NCI-H69 (cell line): Measurements from ENCODE around the gene GRIA3.
"Not testable (repeated sequence)": the region's sequence is repeated elsewhere in the genome, so short reads cannot be mapped to it uniquely, and the experiment has no call there.

Experiments
- DNase-seq: peaks from one replicate; lab custom pipeline; 2025; lab: John Stamatoyannopoulos, UW

The GRIA3 gene

DNA sequence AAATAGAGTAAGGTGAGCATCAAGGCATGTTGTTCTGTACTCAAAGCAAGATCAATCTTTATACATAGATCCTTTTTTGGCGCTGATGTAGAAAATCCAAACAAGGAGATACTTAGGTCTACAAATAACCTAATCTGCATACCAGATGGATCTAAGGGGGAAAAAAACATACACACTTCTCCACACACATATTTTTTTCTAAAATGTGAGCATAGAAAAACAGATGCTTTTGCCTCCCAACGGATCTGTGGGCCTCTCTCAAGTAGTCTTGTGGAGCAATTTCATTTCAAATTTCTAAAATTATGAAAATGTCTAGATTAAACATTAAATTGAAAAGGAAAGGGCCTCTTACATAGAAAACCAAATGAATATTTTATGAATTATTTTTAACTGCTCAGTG lies 166.1 kb downstream of the GRIA3 start:
- DNase-seq, result no peak

DNA sequence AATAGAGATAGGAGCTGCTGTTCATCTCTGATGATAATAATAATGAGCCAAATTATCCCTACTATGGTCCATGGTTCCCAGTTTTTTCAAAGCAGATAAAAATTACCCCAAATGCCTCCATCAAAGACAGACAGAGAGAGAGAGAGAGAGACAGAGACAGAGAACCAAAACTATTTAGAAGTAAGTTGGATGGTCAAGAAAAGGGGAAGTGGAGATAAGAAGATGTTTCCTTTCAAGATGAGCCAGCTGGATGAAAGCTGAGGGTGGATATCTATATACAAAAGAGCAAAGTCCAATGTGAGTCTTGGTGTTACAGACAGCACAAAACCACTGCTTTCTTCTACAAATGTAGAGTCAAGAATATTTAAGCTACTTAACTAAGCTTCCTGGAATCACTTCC lies 173.9 kb downstream of the GRIA3 start:
- DNase-seq, result no peak

DNA sequence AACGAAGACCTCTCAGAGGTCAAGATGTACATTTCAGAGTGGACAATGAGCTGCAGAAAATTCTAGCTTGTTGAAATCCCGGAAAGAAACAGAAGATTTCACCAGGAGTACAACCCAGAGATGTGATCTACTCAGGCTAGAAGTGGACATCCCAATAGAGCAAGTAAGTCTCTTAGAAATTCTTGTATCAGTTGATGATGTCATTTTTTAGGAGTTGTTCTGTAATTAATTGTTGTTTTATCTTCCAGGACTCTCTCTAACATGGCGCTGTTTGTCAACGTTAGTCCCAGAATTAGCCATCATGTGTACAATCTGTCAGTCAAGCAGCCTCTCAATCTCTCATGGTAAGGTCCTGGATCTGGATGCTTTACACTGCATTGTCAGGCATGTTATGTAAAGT lies 174.4 kb downstream of the GRIA3 start:
- DNase-seq, result no peak

- DNase-seq, result peak; percentile 28
Observed at GRCh38 chrX:123361371-123361770, 177.3 kb downstream of the GRIA3 start.

- not testable (repeated sequence) for DNase-seq
Observed at GRCh38 chrX:123386196-123386595, 202.1 kb downstream of the GRIA3 start.

GRCh38 chrX:123392921-123393320 lies 208.8 kb downstream of the GRIA3 start:
- DNase-seq, result no peak

GRCh38 chrX:123399709-123400108 lies 215.6 kb downstream of the GRIA3 start:
- no peak for DNase-seq

- no peak for DNase-seq
Observed at GRCh38 chrX:123405231-123405630, 221.2 kb downstream of the GRIA3 start.

GRCh38 chrX:123408821-123409737 lies 225.0 kb downstream of the GRIA3 start:
- no peak for DNase-seq

DNA sequence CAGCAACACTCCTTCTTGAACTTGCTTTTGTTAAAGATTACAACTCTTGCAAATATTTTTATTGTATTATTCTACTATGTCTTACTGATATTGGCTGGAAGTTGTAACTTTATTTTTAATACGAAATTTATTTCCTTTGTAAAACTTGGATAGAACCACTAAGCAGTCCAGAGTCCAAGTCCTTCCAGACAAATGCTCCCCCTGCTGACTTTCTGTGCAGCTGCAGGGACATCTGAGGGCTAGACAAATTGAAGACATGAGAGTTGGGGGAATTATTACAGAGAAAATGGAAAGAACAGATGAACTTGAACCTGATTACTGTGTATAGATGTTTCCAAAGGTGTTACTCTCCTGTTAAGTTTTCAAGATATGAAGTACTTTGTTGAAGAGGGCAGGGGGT lies 238.8 kb downstream of the GRIA3 start:
- peak; percentile 57 for DNase-seq

- DNase-seq, result peak; percentile 22
Observed at GRCh38 chrX:123424546-123424945, 240.5 kb downstream of the GRIA3 start.

DNA sequence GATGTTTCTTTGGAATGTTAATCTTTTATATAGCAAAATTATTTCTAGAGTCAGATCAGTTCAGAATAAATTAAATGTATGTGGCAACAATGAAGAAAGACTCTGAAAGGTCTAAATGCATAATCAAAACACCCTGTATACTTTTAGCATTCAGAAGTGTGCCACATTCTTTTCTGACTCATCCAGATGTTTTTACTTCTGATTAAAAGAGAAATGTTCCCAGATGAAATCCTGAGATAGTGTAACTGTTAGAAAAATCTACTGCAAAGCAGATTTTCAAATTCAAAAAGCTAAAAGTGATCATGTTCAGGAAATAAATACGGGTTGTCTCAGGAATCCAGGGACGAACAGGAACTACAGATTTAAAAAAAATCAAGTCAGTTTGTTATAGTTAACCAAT lies 241.4 kb downstream of the GRIA3 start:
- DNase-seq, result no peak

- DNase-seq, result no peak
Observed at GRCh38 chrX:123425904-123426303, 241.8 kb downstream of the GRIA3 start.

DNA sequence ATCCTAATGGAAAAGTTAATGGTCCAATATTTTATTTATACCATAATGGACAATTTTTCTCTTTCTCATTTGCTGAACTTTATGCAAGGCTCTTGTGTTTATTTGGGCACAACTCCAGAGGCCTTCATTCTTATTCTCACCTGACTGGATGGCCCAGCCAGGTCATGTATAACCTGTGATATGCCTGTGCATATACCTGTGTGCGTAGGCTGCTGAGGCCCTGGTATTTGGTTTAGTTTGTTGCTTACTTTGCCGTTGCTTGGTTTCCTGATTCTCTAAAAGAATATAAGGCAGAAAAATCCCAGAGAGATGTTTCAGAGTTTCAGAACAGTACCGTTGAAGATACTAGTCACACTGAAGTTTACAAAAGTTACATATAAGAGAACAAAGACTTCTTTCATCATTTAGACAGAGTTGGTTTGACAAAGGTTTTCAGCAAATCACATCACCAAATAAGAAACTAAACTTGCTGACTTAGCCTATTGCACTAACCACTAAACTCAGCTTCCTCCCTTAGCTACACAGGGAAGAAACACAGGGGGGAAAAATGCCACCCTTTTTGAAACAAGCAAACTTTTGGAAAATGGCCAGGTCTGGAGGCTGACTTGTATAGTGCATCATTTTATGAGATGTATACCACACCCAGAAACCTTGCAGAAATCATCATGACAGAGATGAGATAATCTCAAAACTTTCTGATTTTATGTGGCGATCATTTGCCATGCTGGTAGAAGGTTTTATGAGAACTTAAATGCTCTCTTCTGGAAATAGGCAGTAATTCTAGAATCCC lies 248.5 kb downstream of the GRIA3 start:
- DNase-seq, result peak; percentile 23

- DNase-seq, result no peak
Observed at GRCh38 chrX:123436512-123437136, 252.5 kb downstream of the GRIA3 start.

DNA sequence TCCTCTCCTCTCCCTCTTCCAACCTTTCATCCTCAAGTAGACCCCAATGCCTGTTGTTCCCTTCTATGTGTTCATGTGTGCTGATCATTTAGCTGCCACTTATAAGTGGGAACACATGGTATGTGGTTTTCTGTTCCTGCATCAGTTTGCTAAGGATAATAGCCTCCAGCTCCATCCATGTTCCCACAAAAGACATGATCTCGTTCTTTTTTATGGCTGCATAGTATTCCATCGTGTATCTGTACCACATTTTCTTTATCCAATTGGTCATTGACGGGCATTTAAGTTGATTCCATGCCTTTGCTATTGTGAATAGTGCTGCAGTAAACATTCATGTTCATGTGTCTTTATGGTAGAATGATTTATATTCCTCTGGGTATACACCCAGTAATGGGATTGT lies 255.8 kb downstream of the GRIA3 start:
- DNase-seq, result not testable (repeated sequence)

GRCh38 chrX:123442764-123443163 lies 258.7 kb downstream of the GRIA3 start:
- no peak for DNase-seq

DNA sequence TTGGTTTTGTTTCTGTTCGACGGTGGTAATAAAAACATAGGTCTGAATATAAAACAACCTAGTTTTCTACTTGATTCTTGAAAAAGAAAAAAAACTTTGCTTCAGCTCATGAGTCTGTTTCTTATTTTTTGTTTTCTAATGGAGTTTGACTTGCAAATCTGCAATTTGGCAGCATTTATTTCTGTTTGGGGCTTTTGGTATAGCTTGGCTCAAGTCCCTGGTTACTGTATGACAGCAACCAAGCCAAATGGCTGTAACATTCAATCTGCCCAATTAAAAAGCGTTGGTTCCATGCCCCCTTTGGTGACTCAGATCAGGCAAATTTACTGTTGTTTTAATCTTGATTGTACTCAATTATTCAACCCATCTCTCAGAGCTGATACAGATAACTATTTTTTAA lies 263.4 kb downstream of the GRIA3 start:
- peak; percentile 18 for DNase-seq

- DNase-seq, result no peak
Observed at GRCh38 chrX:123449335-123449734, 265.3 kb downstream of the GRIA3 start.

GRCh38 chrX:123450222-123450621 lies 266.1 kb downstream of the GRIA3 start:
- DNase-seq, result peak; percentile 1

DNA sequence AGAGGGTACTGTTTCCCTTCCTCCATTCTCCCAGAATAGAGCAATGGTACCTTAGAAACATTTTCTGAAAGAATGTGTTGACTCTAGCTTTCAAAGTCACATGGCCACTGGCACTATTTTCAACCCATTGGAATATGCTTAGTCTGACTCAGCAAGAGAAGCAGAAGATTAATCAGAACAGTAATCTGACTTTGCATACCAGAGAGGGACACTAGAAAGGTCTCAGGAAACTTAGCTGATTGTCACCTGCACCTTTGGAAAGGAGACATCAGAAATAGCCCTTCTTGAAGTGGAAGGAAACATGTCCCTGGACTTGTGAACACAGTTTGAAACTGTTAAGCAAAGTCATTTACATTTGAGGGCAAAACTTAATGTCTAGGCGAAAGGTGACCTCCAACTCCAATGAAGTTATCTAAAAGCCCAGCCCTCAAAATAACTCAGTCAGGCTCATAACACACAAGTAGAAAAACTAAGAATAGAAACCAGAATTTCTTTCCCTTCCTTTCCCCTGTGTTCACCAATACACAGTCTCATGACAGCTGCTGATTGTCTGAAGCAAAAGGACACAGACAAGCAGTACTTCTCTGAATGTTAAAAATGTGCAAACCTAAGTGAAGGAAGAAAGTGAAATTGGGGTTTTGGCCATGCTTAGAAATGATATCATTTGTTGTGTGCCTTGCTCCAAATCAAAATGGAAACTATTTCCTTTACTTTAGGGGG lies 270.8 kb downstream of the GRIA3 start:
- no peak for DNase-seq

- DNase-seq, result no peak
Observed at GRCh38 chrX:123455693-123456092, 271.6 kb downstream of the GRIA3 start.
